ENCODE measurements around the gene CTRB1. TPM values are rescaled to one million over a fixed set of nuclear protein-coding genes. Genes with fewer than 3 reads are reported as not detected.
A peak's percentile ranks its signal among the peaks of the same experiment; 100 is the strongest.

The CTRB1 gene
- total RNA-seq, 1 experiment from 2014 or later = not detected

DNA sequence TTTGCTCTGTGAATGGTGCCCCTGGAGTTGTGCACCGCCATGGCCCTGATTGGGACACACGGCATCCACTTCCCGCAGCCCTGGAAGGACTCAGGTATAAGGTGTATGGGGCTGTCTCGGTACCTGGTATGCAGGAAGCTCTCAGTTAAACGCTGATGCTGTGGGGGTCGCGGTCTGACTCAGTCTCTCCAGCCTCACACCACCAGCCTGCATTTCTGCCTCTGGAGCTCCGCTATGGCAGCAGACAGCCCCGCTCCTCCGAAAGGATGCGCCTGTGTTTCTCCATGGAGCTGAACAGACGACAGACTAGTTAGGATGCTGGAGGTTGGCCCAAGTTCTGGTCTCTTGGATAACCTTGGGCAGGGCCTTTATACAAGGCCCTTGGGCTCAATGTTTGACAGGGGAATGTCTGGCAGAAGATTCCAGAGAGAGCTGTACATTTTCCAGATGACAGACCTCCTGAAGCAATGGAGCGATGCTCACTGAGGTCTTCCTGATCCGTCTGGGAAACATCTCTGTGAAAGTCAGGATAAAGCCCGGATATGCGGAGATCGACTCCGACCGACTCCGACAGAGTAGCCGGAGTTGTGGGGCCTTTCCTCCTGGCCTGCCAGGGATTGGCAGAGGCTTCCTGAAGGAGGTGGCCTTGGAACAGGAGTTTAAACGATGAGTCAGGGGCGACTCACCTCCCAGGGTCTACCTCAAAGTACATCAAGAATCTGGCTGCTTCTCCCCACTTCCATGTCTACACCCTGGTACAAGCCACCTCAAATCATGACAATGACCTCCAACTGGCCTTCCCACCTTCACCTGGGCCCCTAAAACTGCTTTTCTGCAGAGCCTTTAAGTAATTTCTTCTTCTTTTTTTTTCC lies 54.5 kb downstream of the CTRB1 start:
- DNase-seq (ENCODE audit: unreplicated experiment) = peak; percentile 38
- no peaks in the 10 kb centered on the region for H3K4me1 Mint-ChIP-seq (ENCODE audit: insufficient read depth, unreplicated experiment)
- BruUV-seq (replicated peaks) = no TSS peak
- H3K27ac Mint-ChIP-seq (ENCODE audit: low read depth, unreplicated experiment) = peak overlapping the region; percentile 12
- no peaks in the 10 kb centered on the region for H3K9me3 Mint-ChIP-seq (ENCODE audit: unreplicated experiment)
- H3K36me3 Mint-ChIP-seq (ENCODE audit: insufficient read depth, unreplicated experiment) = peaks cover 13% of the 10 kb centered on the region
- no peaks in the 10 kb centered on the region for H3K27me3 Mint-ChIP-seq (ENCODE audit: insufficient read depth, unreplicated experiment)
- CTCF ChIA-PET = interaction anchor here (0.6 kb wide), 1 partner anchor 59 kb away, joined by 3 read pairs; no protein-coding TSS in a partner anchor
- no peak overlapping the region for H3K4me3 Mint-ChIP-seq (ENCODE audit: unreplicated experiment)
- intact Hi-C loops (cut with micrococcal nuclease) = no loop called here
- TF ChIP-seq, protein P1, sequence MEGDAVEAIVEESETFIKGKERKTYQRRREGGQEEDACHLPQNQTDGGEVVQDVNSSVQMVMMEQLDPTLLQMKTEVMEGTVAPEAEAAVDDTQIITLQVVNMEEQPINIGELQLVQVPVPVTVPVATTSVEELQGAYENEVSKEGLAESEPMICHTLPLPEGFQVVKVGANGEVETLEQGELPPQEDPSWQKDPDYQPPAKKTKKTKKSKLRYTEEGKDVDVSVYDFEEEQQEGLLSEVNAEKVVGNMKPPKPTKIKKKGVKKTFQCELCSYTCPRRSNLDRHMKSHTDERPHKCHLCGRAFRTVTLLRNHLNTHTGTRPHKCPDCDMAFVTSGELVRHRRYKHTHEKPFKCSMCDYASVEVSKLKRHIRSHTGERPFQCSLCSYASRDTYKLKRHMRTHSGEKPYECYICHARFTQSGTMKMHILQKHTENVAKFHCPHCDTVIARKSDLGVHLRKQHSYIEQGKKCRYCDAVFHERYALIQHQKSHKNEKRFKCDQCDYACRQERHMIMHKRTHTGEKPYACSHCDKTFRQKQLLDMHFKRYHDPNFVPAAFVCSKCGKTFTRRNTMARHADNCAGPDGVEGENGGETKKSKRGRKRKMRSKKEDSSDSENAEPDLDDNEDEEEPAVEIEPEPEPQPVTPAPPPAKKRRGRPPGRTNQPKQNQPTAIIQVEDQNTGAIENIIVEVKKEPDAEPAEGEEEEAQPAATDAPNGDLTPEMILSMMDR (IDR thresholded peaks at IDR 0.05; ENCODE audit: unreplicated experiment) = no peak
- POLR2A ChIA-PET = interaction anchor here (0.7 kb wide), 1 partner anchor 29 kb away, joined by 3 read pairs; no protein-coding TSS in a partner anchor

Other genes starting within 250 kb of the CTRB1 start
- gene WDR59, start 233.9 kb upstream of the CTRB1 start, total RNA-seq (2022) = 53.8 and 56.1 TPM in 2 replicates
- 8.3 and 10.5 TPM in 2 replicates for gene ZNRF1, start 220.0 kb upstream of the CTRB1 start, total RNA-seq (2022)
- gene LDHD, start 102.2 kb upstream of the CTRB1 start, total RNA-seq (2022) = 0.15 and 0.30 TPM in 2 replicates
- 11.5 and 14.0 TPM in 2 replicates for gene ZFP1, start 70.5 kb upstream of the CTRB1 start, total RNA-seq (2022)
- gene CTRB2, start 11.8 kb upstream of the CTRB1 start, total RNA-seq (2022) = not detected in 2 replicates
- 58.6 and 68.1 TPM in 2 replicates for gene BCAR1, start 32.6 kb downstream of the CTRB1 start, total RNA-seq (2022)
- gene CFDP1, start 214.5 kb downstream of the CTRB1 start, total RNA-seq (2022) = 41.3 and 44.7 TPM in 2 replicates
- 20.1 and 21.8 TPM in 2 replicates for gene TMEM170A, start 245.7 kb downstream of the CTRB1 start, total RNA-seq (2022)